Coronary artery (tissue), 2 donors: ENCODE measurements around the gene PRF1.
A peak's percentile ranks its signal among the peaks of the same experiment; 100 is the strongest.

Source experiments
- DNase-seq: peaks from one replicate; pipeline ENCODE4 v3.0.0-alpha.2; 2017; ENCODE audit warnings: low spot score
- H3K27ac ChIP-seq, 2 donors: fragments of 200-600 bp; sonication (generic); one replicate each; pipeline ENCODE4 v1.5.1; 2016 to 2019
- H3K4me3 ChIP-seq: fragments of 200-600 bp; sonication (generic); 2 replicates; pipeline ENCODE4 v1.5.1; 2016; ENCODE audit warnings: mild to moderate bottlenecking, moderate library complexity
- CTCF ChIP-seq: fragments of 200-600 bp; sonication (generic); IDR thresholded peaks from one replicate; pipeline ENCODE4 v1.5.1; 2019; ENCODE audit warnings: antibody characterized with exemption

The PRF1 gene

DNA sequence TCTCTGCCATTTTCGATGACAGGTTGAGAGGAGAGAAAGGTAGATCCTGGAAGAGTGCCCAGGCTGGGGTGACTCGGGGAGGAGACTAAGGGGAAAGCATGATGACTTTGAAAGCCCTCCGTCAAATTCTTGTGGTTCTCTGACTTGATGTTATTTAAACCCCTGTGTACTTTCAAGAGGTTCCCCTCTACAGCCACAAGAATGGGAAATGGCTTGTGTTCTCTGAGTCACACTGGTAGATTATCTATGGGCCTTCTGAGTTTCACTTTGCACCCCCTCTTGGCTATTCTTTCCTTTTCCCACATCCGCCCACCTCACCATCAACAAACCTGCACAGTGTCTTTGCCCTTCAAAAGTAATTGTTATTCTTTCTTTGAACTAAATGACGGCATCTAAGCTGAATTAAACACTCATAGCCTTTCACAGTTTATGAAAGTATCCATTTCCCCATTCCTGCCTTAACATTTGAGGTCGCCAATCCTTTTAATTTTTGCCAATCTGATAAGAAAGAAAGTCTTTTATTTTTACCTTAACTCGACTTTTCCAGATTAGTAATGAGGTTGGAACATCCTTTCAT lies 24.1 kb downstream of the PRF1 start:
- TF ChIP-seq CTCF = no peak
- DNase-seq = no peak
- Histone ChIP-seq H3K4me3 (no peak overlapping the region), H3K27ac (no peak overlapping the region)

- no peak for DNase-seq
- Histone ChIP-seq H3K27ac (no peak overlapping the region), H3K4me3 (no peak overlapping the region)
- no peak for TF ChIP-seq CTCF
Measured at GRCh38 chr10:70576803-70577517, 25.6 kb downstream of the PRF1 start.

- Histone ChIP-seq H3K27ac (no peak overlapping the region), H3K4me3 (peak overlapping the region; percentile 27)
- no peak for DNase-seq
- no peak for TF ChIP-seq CTCF
Measured at GRCh38 chr10:70575874-70576802, 26.4 kb downstream of the PRF1 start.

GRCh38 chr10:70575486-70575873 lies 27.1 kb downstream of the PRF1 start:
- no peak for DNase-seq
- Histone ChIP-seq H3K4me3 (no peak overlapping the region), H3K27ac (no peak overlapping the region)
- TF ChIP-seq CTCF = no peak

DNA sequence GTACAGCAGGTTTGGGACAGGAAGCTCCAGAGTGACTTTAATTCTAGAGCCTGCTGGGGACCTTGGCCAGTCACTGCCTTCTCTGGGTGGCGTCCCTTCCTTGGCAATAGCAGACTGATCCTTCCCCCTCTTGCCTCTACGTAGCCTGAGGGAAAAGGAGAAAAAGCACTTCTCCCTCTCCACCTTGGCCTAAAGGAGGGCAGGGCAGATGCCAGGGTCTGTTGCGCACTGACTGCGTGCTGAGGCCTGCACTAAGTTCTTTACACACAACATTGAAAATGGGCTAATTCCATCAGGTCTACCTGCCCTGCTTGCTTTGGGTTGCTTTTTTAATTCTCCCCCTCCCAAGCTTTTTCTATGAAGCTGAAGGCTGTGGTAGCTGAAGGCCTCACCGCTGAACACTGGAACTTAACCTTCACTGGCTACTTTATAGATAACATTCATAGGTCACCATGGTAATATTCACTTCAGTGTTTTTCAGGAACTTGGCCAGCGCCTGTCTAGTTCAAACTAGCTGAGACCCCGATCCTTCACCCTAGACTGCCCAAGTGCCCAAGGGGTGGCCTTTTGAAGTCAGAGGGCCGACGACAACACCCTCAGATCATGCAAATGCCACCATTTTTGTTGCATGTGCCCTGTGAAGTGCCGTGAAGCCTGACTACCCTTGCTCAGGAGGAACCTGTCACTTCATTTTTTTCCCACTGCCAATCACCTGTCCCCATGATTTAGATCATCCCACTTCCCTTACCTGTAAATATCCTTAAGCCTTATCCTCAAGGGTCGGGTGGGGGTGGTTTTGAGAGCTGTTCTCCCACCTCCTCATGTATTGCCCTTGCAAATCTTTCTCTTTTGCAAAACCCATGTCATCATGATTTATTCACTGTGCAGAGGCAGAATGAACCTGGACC lies 28.7 kb downstream of the PRF1 start:
- no peak for DNase-seq
- Histone ChIP-seq H3K27ac (no peak overlapping the region), H3K4me3 (no peak overlapping the region)
- TF ChIP-seq CTCF = no peak

DNA sequence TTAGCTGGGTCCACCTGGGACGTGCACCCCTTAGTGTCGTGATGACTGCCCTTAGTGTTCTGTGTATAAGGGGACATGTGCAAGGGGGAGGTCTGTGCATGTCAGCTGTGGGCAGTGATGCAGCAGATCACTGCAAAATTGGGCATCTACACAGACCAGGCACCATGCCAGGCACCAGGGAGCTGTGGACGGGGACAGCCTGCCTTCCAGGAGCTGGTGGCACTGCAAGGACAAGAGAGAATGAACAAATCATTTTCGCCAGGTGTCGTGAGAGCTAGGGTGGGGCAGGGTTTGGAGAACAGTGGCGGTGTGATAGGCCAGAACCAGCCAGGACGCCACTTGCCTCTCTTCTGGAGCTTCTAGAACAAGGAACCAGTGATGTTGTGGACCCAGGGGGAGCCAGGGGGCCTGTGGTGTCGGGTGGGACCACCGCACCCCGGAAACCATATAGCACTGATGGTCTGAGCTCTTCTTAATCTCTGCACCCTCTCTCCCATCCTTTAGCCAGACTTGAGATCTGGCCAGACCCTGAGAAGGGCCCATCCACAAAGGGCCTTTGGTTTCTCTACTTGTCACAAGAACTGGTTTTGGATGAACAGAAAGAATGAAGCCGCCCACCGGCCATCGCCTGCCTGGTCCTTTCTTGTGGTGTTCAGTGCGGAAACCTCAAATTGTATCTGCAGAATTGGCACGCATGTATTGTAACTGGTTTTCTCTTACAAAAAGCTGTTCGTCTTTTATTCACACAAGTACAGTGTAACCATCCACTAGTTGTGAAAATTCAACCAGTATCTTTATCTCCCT lies 30.7 kb downstream of the PRF1 start:
- Histone ChIP-seq H3K27ac (no peak overlapping the region), H3K4me3 (no peak overlapping the region)
- no peak for TF ChIP-seq CTCF
- no peak for DNase-seq
